ENCODE data around the gene VMO1.
A peak's percentile ranks its signal among the peaks of the same experiment; 100 is the strongest.

The VMO1 gene

DNA sequence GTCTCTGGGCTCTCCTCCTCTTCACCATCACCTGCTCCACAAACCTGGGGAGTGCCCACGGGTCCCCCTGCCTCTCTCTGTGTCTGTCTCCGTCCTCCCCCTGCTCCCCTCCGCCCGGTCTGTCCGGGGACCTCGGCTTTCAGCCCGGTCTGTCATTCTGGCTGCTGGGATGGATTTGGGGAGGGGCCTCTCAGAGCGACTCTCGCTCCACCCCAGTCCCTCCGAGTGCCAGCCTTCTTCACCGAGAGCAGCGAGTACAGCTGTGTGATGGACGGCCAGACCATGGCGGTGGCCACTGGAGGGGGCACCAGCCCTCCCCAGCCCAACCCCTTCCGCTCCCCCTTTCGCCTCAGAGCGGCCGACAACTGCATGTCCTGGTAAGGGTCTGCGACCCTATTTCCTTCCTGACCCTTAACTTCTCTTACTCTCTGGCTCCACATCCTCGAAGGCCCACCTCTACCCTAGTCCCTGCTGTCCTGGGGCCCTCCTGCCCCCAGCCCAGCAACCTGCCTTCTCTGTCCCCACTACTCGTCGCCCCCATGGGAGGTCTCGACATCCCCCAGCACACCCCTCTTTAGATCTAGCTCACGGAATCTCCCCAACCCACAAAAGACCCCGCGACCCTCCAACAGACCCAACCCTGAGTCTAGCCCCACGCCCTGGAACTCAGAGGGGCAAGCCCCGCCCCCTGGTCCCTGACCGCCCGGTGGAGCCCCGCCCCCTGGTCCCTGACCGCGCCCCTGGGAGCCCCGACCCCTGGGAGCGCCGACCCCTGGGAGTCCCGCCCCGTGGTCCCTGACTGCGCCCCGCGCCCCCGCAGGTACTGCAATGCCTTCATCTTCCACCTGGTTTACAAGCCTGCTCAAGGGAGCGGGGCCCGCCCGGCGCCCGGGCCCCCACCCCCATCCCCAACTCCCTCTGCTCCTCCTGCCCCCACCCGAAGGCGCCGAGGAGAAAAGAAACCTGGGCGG, 40.9 kb downstream of the VMO1 start:
- Histone ChIP-seq H3K36me3 (ENCODE audit: control insufficient read depth, insufficient read depth, low read length) (no peaks in the 10 kb centered on the region), H3K9ac (ENCODE audit: low read length) (no peak overlapping the region), H3K4me1 (ENCODE audit: control insufficient read depth, insufficient read depth, low read length) (peaks cover 5% of the 10 kb centered on the region), H3K4me3 (ENCODE audit: low read length) (no peak overlapping the region), H3K9me3 (ENCODE audit: control insufficient read depth, low read length) (no peaks in the 10 kb centered on the region), H3K27me3 (ENCODE audit: control insufficient read depth, insufficient read depth, low read length) (peaks cover 23% of the 10 kb centered on the region)

DNA sequence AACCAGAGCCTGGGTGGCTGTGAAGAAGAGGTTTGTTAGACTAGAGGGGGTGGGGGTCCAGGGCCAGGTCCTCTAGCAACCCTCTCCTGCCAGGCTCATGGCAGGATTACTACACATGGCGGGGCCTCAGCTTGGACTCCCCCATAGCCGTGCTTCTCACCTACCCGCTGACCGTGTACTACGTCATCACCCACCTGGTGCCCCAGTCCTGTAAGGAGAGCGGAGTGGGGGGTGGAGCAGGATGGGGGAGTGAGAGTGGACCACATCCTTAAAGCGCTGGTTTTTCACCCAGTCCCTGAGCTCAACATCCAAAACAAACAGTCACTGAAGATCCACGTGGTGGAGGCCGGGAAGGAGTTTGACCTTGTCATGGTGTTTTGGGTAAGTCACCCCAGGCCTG, 42.3 kb downstream of the VMO1 start:
- Histone ChIP-seq H3K9me3 (ENCODE audit: control insufficient read depth, low read length) (no peaks in the 10 kb centered on the region), H3K4me1 (ENCODE audit: control insufficient read depth, insufficient read depth, low read length) (peaks cover 7% of the 10 kb centered on the region), H3K36me3 (ENCODE audit: control insufficient read depth, insufficient read depth, low read length) (no peaks in the 10 kb centered on the region), H3K4me3 (ENCODE audit: low read length) (no peak overlapping the region), H3K9ac (ENCODE audit: low read length) (no peak overlapping the region), H3K27me3 (ENCODE audit: control insufficient read depth, insufficient read depth, low read length) (peaks cover 21% of the 10 kb centered on the region)

DNA sequence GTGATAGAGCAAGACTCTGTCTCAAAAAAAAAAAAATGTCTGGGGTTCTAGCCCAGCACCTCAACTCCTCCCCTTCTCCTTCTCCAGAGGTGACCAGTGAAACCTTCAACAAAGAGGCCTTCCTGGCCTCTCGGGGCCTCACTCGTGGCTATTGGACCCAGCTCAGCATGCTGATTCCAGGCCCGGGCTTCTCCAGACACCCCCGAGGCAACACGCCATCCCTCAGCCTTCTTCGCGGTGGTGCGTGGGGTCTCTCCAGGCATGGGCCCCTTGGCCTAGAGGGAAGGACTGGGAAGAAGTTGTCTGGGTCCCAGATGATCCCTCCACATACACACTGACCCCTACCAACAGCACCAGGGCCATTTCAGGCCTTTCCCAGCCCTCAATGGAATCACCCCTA, 42.9 kb downstream of the VMO1 start:
- no peaks in the 10 kb centered on the region for H3K9me3 ChIP-seq (ENCODE audit: control insufficient read depth, low read length)
- no peak overlapping the region for H3K4me3 ChIP-seq (ENCODE audit: low read length)
- H3K9ac ChIP-seq (ENCODE audit: low read length), result no peak overlapping the region
- no peaks in the 10 kb centered on the region for H3K36me3 ChIP-seq (ENCODE audit: control insufficient read depth, insufficient read depth, low read length)
- peaks cover 14% of the 10 kb centered on the region for H3K4me1 ChIP-seq (ENCODE audit: control insufficient read depth, insufficient read depth, low read length)
- H3K27me3 ChIP-seq (ENCODE audit: control insufficient read depth, insufficient read depth, low read length), result peaks cover 16% of the 10 kb centered on the region

DNA sequence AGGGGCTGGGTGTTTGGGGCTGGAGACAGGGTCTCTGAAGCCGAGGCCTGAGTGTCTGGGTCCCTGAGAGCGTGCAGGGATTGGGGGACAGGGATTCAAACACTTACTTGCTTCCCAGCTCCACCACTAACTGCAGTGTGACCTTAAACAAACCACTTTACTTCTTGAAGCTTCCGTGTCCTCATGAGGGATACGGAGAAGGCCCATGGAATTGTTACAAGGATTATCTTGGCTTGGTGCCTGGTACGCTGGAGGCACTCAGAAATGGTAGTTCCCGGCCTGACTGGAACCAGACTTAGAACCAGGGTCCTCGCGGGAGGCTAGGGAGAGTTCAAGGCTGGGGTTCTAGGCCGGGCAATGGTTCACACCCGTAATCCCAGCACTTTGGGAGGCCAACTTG, 43.5 kb downstream of the VMO1 start:
- peaks cover 16% of the 10 kb centered on the region for H3K27me3 ChIP-seq (ENCODE audit: control insufficient read depth, insufficient read depth, low read length)
- H3K4me1 ChIP-seq (ENCODE audit: control insufficient read depth, insufficient read depth, low read length), result peaks cover 14% of the 10 kb centered on the region
- H3K9ac ChIP-seq (ENCODE audit: low read length), result no peak overlapping the region
- H3K9me3 ChIP-seq (ENCODE audit: control insufficient read depth, low read length), result no peaks in the 10 kb centered on the region
- H3K36me3 ChIP-seq (ENCODE audit: control insufficient read depth, insufficient read depth, low read length), result no peaks in the 10 kb centered on the region
- no peak overlapping the region for H3K4me3 ChIP-seq (ENCODE audit: low read length)

DNA sequence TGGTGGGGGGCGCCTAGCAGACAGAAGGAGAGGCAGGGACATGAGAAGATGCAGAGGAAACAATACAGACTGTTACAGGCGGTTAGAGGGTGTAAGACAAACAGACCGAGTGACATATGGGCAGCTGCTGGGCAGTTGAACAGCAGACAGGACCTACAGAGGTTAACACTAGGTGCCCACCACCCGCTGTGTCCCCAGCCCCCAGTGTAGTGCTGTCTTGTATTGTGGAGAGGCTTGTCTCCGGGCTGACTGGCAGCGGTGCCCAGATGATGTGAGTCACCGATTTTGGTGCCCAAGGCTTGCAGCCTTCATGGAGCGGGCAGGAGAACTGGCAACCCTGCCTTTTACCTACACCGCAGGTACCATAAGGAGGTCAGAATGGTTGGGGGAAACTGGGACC, 44.0 kb downstream of the VMO1 start:
- H3K36me3 ChIP-seq (ENCODE audit: control insufficient read depth, insufficient read depth, low read length), result no peaks in the 10 kb centered on the region
- no peak overlapping the region for H3K4me3 ChIP-seq (ENCODE audit: low read length)
- no peaks in the 10 kb centered on the region for H3K9me3 ChIP-seq (ENCODE audit: control insufficient read depth, low read length)
- H3K27me3 ChIP-seq (ENCODE audit: control insufficient read depth, insufficient read depth, low read length), result peaks cover 16% of the 10 kb centered on the region
- no peak overlapping the region for H3K9ac ChIP-seq (ENCODE audit: low read length)
- peaks cover 14% of the 10 kb centered on the region for H3K4me1 ChIP-seq (ENCODE audit: control insufficient read depth, insufficient read depth, low read length)

DNA sequence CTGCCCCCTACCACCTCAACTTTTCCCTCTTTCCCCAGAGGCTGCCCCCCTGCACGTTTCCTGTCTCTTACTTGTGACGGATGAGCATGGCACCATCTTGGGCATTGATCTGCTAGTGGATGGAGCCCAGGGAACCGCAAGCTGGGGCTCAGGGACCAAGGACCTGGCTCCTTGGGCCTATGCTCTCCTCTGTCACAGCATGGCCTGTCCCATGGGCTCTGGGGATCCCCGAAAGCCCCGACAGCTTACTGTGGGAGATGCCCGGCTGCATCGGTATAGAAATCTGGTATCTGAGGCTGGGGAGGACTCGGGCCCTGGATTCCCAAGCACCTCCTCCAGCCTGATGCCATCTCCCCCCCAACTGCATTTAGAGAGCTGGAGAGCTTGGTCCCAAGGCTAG, 44.6 kb downstream of the VMO1 start:
- Histone ChIP-seq H3K9me3 (ENCODE audit: control insufficient read depth, low read length) (no peaks in the 10 kb centered on the region), H3K9ac (ENCODE audit: low read length) (no peak overlapping the region), H3K27me3 (ENCODE audit: control insufficient read depth, insufficient read depth, low read length) (peaks cover 16% of the 10 kb centered on the region), H3K4me1 (ENCODE audit: control insufficient read depth, insufficient read depth, low read length) (peaks cover 14% of the 10 kb centered on the region), H3K36me3 (ENCODE audit: control insufficient read depth, insufficient read depth, low read length) (no peaks in the 10 kb centered on the region), H3K4me3 (ENCODE audit: low read length) (no peak overlapping the region)

DNA sequence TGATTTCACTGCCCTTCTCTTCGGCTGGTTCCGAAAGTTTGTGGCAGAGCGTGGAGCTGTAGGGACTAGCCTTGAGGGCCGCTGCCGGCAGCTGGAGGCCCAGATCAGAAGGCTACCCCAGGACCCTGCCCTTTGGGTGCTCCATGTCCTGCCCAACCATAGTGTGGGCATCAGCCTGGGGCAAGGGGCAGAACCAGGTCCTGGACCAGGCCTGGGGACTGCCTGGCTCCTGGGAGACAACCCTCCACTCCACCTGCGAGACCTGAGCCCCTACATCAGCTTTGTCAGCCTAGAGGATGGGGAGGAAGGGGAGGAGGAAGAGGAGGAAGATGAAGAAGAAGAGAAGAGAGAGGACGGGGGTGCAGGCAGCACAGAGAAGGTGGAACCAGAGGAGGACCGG, 45.6 kb downstream of the VMO1 start:
- Histone ChIP-seq H3K9me3 (ENCODE audit: control insufficient read depth, low read length) (no peaks in the 10 kb centered on the region), H3K4me1 (ENCODE audit: control insufficient read depth, insufficient read depth, low read length) (peaks cover 14% of the 10 kb centered on the region), H3K36me3 (ENCODE audit: control insufficient read depth, insufficient read depth, low read length) (no peaks in the 10 kb centered on the region), H3K4me3 (ENCODE audit: low read length) (no peak overlapping the region), H3K27me3 (ENCODE audit: control insufficient read depth, insufficient read depth, low read length) (peaks cover 16% of the 10 kb centered on the region), H3K9ac (ENCODE audit: low read length) (peak overlapping the region; percentile 92)

DNA sequence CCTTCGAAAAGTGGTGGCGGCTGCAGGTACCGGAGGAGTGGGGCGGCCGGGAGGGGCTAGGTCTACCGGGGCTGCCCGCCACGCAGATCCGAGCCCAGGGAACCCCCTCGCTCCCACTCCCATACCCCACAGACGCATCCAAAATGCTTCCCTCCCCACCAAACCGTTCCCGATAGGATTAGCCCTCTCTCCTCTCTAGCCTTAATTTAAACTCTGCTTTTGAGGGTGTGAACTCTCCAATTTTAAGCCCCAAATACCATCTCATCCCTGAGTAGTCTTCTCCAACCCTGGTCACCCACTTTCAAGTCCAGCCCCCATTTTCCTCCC, 46.2 kb downstream of the VMO1 start:
- no peaks in the 10 kb centered on the region for H3K9me3 ChIP-seq (ENCODE audit: control insufficient read depth, low read length)
- peak overlapping the region; percentile 92 for H3K9ac ChIP-seq (ENCODE audit: low read length)
- H3K36me3 ChIP-seq (ENCODE audit: control insufficient read depth, insufficient read depth, low read length), result no peaks in the 10 kb centered on the region
- H3K27me3 ChIP-seq (ENCODE audit: control insufficient read depth, insufficient read depth, low read length), result peaks cover 12% of the 10 kb centered on the region
- peaks cover 10% of the 10 kb centered on the region for H3K4me1 ChIP-seq (ENCODE audit: control insufficient read depth, insufficient read depth, low read length)
- H3K4me3 ChIP-seq (ENCODE audit: low read length), result peak overlapping the region; percentile 57

DNA sequence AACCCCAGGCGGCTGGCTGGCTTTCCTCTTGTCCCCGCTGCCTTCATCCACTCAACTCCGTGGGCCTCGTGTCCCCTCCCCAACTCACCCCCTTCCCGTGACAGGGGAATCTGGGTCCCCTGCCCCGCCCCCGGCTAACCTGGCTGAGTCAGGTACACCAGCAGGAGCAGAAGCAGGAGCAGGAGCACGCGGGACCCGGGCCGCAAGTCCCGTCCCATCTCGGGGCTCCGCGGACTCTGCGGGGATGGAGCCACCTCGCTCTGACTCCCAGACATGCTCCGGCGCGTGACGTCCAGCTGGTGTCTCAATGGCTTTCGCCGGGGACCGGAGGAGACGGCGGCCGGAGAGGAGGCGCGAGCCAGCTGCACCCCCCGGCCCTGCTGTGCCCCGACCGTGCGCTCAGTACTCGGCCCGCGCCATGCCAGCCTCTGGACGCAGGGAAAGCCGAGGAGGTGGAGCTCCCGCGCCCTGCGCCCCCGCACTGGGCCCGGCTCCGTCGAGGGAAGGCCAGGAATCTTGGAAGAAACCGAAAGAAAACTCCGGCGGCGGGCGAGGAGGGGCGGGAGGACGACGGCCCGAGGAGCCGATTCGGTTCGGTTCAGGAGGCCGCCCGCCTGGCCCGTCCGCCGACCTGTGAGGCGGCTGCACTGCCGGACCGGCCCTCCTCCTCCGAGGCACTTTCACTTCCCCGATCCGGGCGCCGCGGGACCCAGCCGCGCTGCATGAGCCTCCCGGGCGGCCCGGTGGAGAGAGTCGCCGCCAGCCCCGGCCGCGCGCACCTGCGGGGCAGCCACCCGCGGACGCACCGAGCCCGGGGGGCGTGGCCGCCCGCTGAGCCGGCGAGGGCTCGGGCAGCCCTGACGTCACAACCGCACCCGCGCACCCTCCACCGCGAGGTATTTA, 46.8 kb downstream of the VMO1 start, which contains the start of the genes CXCL16 and ZMYND15:
CXCL16 (minus strand) TSS at position 807 of the 903 bp plus-strand sequence; CDS start at position 218, 589 bp downstream.
ZMYND15 (plus strand) TSS at position 712 of the 903 bp plus-strand sequence. CDS start 716 bp downstream, outside the sequence.
- Histone ChIP-seq H3K4me3 (ENCODE audit: low read length) (peak within 1 kb of the TSS; percentile 57), H3K36me3 (ENCODE audit: control insufficient read depth, insufficient read depth, low read length) (peaks cover 6% of the 10 kb centered on the region), H3K27me3 (ENCODE audit: control insufficient read depth, insufficient read depth, low read length) (peaks cover 8% of the 10 kb centered on the region), H3K9me3 (ENCODE audit: control insufficient read depth, low read length) (no peaks in the 10 kb centered on the region), H3K9ac (ENCODE audit: low read length) (peak within 1 kb of the TSS; percentile 92), H3K4me1 (ENCODE audit: control insufficient read depth, insufficient read depth, low read length) (peaks cover 9% of the 10 kb centered on the region)

DNA sequence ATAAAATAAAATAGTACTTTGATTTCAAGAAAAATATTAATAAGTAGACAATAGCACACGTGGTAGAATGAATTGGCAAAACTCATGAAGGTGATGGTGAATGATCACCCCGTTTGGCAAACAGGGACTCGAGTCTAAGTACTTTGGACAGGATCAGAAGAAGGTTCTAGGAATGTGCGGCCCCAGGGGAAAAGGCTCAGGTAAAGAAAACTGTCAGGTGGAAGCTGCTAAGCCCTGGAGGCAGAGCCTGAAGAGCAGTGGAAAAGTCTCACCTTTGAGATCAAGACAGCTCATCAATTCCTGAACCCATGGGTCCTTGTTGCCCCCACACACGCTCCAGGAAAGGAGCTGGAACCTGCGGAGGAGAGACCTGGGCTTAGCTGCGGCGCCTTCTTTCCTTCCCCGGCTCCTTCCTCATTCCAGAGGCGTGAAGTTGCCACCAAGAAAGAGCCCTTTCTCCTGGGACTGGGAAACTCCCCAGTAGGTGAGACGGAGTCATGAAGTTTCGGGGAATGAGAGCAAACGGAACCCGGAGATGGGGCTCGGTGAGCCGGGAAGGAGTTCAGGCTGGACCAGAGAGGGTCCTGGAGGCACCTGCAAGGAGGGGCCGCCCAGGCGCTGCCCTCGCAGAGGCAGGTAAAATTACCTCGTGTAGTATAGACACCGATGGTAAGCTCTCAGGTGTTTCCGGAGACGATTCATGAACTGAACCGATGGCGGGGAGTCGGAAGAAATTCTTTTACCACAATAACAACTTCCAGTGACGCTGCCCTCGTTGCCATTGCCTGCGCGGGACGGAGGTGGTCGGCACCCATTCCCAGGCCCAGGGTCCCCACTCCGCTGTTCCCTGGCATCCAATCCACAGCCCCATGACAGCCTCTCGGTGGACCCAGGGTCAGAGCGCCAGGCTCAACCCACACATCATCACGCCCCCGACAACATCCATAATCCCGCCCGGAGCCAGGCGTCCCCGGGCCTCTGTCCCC, 47.7 kb downstream of the VMO1 start:
- H3K36me3 ChIP-seq (ENCODE audit: control insufficient read depth, insufficient read depth, low read length), result peaks cover 7% of the 10 kb centered on the region
- no peaks in the 10 kb centered on the region for H3K9me3 ChIP-seq (ENCODE audit: control insufficient read depth, low read length)
- H3K4me3 ChIP-seq (ENCODE audit: low read length), result peak overlapping the region; percentile 57
- H3K4me1 ChIP-seq (ENCODE audit: control insufficient read depth, insufficient read depth, low read length), result peaks cover 9% of the 10 kb centered on the region
- H3K9ac ChIP-seq (ENCODE audit: low read length), result peak overlapping the region; percentile 92
- H3K27me3 ChIP-seq (ENCODE audit: control insufficient read depth, insufficient read depth, low read length), result peaks cover 1% of the 10 kb centered on the region
